ENCODE results near the gene OR7G1. TPM values are rescaled to one million over a fixed set of nuclear protein-coding genes. Genes with fewer than 3 reads are reported as not detected.

Gene OR7G1
- polyA plus RNA-seq, 1 donor from 2014 or later, result not detected

Other genes with a start within 250 kb of the OR7G1 start
- not detected for gene MUC16, start 105.4 kb downstream of the OR7G1 start, polyA plus RNA-seq
- not detected for gene OR1M1, start 28.7 kb downstream of the OR7G1 start, polyA plus RNA-seq
- not detected for gene OR7G2, start 8.3 kb downstream of the OR7G1 start, polyA plus RNA-seq
- gene OR7G3, start 11.2 kb upstream of the OR7G1 start, polyA plus RNA-seq, result not detected
- gene ZNF317, start 24.6 kb upstream of the OR7G1 start, polyA plus RNA-seq, result 51.6 TPM
- 0.43 TPM for gene OR7D2, start 63.2 kb upstream of the OR7G1 start, polyA plus RNA-seq
- not detected for gene OR7D4, start 103.8 kb upstream of the OR7G1 start, polyA plus RNA-seq
- not detected for gene OR7E24, start 135.2 kb upstream of the OR7G1 start, polyA plus RNA-seq
- gene ZNF699, start 194.1 kb upstream of the OR7G1 start, polyA plus RNA-seq, result 8.6 TPM
- 24.6 TPM for gene ZNF559, start 208.4 kb upstream of the OR7G1 start, polyA plus RNA-seq
- 1.6 TPM for gene ZNF177, start 247.2 kb upstream of the OR7G1 start, polyA plus RNA-seq